GM15510 (cell line): Measurements from ENCODE around the gene ADPRH.

Source experiments
- POLR2A ChIP-seq: IDR thresholded peaks from 3 replicates; pipeline ENCODE4 v1.6.1; 2011; ENCODE audit warnings: borderline replicate concordance; ENCODE audit not compliant: insufficient read length; ENCODE audit errors: extremely low read depth

Gene ADPRH

DNA sequence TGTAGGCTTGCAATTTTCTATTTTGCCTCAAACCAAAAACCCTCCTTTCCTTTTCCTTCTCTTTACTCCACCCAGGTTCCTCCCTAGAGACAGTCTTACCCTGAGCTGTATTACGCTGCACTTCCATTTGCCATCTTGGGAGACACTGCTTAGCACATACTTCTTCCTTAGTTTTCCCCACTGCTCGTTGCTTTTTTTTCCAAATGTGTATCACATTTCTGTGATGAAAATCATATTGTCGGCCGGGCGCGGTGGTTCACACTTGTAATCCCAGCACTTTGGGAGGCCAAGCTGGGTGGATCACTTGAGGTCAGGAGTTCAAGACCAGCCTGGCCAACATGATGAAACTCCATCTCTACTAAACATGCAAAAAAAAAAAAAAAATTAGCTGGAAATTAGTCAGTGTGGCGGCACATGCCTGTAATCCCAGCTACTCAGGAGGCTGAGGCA lies 51.6 kb downstream of the ADPRH start:
- TF ChIP-seq POLR2A = no peak

DNA sequence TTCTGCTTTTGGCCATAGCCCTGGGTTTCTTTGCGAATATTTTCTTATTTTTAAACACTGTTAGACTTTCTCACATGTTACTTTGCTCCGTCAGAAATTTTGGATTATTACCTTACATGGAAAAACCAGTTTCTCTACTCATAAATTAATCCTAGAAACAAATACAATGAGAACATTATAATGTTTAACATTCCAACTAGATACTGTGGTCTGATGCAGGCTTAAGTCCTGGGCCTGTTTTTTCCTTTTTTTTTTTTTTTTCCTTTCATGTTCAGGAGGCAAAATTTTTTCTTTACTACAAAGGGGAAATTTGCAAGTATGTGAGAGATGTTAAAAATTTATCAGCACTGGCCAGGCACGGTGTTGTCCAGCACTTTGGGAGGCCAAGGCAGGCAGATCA lies 52.2 kb downstream of the ADPRH start:
- TF ChIP-seq POLR2A = no peak

DNA sequence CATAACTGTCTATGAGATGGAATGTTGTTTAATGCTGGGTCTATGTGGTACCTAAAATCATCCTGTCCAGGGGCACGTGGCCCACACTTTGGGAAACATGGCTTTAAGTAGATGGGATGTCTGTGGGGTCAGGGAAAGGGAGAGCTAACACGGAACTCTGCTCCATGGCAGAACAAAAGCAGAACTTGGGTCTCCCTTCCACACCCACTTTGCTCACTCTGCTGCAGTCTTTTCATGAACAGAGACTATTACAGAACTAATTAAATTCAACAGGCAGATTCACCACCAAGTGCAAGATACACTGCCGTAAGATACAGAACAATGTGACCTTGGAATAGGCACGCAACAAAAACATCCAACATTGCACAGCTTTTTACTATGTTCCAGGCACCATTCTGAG lies 52.9 kb downstream of the ADPRH start:
- TF ChIP-seq POLR2A = no peak

DNA sequence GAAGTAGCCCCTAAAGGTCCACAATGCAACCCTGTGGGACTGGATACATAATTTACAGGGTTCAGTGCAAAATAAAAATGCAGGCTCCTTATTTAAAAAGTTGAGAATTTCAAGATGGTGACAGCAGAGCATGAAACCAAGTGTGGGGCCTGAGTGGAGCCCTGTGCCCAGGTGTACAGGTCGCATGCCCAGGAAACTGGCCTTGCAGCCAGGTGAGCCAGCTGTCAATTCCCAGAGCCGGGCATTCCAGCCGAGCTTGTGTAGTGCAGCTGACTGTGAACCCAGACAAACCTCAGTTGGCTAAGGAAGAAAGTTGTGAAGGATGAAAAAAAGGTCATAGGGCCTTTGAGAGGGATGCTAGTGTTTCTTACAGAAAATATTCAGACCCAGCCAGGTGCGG lies 53.5 kb downstream of the ADPRH start:
- no peak for TF ChIP-seq POLR2A

DNA sequence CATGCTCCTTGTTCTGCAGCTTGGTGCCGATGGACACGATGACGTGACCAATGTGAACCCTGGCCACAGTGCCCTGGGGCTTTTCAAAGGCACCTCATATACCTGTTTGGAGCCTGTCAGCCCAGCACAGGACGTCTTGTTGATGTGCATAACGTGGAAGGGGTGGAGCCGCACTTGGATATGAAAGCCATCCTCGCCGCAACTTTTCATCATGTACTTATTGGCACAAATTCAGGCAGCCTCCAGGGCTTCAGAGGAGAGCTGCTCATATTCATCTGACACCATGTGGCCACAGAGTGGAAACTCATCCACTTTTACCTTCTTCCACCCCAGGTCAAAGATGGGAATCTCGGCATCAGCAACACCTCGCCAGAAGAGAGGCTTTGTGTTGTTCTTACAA lies 56.4 kb downstream of the ADPRH start:
- no peak for TF ChIP-seq POLR2A

DNA sequence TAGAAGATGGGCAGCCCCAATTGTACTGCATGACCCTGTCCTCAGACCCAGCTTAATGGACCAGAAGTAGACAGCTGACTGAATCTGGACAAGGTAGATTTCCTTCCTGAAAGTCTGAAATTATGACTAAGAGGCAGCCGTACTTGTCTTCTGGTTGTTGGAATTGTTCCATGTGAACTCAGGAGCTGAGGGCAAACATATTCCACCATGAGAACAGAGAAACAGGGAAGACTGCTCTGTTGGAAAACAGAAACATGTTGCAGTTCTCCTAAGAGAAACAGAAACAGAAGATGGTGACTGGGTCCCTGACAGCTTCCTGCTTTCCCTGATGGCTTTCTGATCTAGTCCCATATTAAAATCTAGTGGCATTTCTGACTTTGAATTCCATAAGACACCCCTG lies 57.0 kb downstream of the ADPRH start:
- no peak for TF ChIP-seq POLR2A

DNA sequence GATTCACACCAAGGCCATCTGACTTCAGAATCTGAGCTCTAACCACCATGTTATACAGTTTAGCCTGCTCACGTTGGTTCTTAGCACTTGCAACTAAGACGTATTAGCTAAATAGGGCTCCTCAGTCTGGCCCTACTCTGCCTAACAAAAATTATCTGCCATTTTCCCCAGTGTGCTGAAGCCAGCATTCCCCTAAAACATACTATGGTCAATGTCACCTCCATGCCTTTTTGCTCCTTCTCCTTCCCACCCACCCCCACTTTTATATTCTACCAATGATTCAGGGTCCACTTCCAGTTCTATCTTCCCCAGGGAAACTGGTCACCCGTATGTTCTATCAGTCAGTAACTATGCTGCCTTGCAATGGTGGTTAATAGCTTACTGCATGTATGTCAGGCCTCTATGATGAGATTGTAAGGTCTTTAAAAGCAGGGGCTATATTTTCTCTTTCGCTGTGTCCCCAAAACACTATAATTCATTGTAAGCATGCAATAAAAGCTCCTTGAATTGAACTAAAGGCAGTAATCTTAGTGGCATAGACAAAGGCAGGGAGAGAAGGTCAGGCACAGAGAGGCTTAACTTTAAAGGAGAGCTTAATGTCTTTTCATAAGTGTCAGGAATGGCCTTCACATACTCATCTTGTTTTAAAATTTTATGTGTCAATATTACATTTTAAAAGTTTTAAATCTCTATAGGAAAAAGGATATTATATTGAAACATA lies 57.8 kb downstream of the ADPRH start:
- TF ChIP-seq POLR2A = no peak

DNA sequence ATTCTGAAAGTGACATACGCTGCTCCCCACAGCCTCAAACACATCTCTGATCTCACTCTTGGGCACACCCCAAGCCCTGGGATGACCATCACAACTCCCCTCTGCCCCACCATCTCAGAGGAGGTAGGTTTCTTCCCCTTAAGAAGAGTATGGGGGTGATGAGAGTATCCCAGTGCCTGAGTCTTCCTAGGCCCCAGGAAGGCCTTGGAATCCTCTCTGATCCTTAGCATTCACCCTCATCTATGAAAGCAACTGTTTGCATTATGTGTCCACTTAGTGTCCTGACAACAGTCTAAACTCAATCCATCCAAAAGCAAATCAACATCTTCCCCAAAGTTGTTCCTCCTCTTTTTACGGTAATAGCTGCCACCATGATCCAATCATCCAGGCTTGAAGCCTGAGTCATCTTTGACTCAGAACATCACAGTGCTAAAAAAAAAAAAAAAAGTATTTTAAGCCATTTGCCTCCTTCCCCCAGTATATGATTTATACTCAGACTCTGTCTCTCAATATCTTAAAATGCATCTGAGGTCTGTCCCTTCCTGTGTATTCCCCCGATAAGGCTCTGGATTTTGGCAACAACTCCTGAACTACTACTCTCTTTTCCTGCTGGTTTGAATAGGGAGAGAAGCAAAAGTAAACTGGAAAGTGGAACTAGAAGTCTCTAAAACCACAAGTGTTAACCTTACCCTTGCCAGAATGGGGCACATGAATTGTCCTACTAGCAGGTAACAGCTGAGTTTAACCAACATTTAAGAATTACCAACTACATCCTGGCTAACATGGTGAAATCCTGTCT lies 58.6 kb downstream of the ADPRH start:
- TF ChIP-seq POLR2A = no peak
